Measurements from ENCODE around the gene RNASEH2C.

Gene RNASEH2C

DNA sequence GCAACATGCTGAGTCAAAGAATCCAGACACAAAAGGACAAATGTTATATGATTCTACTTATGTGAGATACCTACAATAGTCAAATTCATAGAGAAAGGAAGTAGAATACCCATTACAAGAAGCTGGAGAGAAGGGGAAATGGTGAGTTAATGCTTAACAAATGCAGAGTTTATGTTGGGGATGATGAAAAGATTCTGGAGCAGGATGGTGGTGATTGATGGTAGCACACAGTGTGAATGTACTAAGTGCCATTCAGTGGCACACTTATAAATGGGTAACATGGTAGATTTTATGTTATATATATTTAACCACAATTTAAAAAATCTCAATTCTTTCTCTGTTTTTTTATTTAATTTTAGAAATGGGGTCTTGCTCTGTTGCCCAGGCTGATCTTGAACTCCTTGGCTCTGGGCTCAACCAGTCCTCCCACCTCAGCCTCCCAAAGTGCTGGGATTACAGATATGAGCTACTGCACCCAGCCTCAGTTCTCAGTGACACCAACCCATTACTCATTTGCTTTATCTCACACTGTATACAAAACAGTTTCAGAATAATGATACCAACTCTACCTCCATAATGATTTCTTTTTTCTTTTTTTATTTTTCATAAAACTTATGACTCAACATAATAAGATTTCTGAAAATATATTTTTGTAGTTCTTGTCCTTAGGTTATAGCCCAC is 48.3 kb downstream of the RNASEH2C start:
- Mint-ChIP-seq H3K27ac (no peak overlapping the region), H3K9me3 (no peaks in the 10 kb centered on the region), H3K27me3 (ENCODE audit: low read depth) (no peaks in the 10 kb centered on the region), H3K36me3 (ENCODE audit: low read depth) (no peaks in the 10 kb centered on the region), H3K4me3 (no peak overlapping the region), H3K4me1 (no peaks in the 10 kb centered on the region)
- TF ChIP-seq, protein P1, sequence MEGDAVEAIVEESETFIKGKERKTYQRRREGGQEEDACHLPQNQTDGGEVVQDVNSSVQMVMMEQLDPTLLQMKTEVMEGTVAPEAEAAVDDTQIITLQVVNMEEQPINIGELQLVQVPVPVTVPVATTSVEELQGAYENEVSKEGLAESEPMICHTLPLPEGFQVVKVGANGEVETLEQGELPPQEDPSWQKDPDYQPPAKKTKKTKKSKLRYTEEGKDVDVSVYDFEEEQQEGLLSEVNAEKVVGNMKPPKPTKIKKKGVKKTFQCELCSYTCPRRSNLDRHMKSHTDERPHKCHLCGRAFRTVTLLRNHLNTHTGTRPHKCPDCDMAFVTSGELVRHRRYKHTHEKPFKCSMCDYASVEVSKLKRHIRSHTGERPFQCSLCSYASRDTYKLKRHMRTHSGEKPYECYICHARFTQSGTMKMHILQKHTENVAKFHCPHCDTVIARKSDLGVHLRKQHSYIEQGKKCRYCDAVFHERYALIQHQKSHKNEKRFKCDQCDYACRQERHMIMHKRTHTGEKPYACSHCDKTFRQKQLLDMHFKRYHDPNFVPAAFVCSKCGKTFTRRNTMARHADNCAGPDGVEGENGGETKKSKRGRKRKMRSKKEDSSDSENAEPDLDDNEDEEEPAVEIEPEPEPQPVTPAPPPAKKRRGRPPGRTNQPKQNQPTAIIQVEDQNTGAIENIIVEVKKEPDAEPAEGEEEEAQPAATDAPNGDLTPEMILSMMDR (IDR thresholded peaks at IDR 0.05; ENCODE audit: unreplicated experiment in 3 of 3): no peak
